ENCODE data around the gene ZNF331.
A peak's percentile ranks its signal among the peaks of the same experiment; 100 is the strongest.
"Not testable (repeated sequence)": the region's sequence is repeated elsewhere in the genome, so short reads cannot be mapped to it uniquely, and the experiment has no call there.

ZNF331 gene

DNA sequence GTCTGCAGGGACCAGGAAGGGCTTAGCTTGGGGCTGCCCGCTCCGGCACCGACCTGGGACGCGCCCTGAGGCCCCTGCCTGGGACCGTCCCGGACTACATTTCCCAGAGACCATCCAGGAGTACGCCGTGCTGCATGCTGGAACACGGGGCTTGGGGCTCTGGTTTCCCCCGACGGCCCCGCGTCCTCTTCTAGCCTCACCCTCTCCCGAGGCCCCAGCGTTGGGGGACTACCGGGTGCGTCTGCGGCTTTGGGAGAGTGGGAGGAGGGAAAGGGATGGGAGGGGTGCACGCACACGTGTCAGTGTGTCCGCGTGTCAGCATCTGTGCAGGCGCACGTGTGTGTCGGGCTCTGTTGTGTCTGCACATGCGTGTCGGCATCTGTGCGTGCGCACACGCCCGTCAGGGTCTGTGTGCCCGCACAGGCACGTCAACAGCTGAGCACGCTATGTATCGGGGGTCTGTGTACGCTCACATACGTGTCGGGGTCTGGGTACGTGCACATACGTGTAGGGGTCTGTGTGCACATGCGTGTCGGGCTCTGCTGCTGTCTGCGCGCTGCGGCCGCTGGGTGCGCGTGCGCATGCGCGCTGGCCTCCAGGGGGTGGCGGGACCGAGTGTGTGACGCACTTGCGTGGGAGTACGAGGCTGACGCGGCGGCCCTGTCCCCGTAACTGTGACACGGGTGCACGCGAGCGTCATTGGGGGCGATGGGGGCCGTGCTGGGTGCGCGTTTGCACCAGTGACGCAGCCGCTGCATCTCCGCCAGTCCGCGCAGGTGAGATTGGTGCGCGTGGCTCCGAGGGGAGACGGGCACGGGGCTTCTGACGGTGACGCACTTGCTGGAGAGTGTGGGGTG, at the start of gene ZNF331:
ZNF331 (plus strand) TSS at position 625 of the 857 bp plus-strand sequence. CDS start 31,232 bp downstream, outside the sequence.
- DNase-seq (ENCODE audit: low read depth in 2 of 2), result peak; percentile 69 to 84

GRCh38 chr19:53492153-53492552, 45.8 kb upstream of the ZNF331 start:
- DNase-seq (ENCODE audit: low read depth in 2 of 2), result no peak

GRCh38 chr19:53497311-53498023, 40.5 kb upstream of the ZNF331 start:
- DNase-seq (ENCODE audit: low read depth in 2 of 2), result not testable (repeated sequence)

DNA sequence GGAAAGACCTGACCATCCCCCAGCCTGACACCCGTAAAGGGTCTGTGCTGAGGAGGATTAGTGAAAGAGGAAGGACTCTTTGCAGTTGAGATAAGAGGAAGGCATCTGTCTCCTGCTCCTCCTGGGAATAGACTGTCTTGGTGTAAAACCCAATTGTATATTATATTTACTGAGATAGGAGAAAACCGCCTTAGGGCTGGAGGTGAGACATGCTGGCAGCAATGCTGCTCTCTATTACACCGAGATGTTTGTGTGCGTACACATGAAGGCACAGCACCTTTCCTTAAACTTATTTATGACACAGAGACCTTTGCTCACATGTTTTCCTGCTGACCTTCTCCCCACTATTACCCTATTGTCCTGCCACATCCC, 39.9 kb upstream of the ZNF331 start:
- DNase-seq (ENCODE audit: low read depth in 2 of 2), result not testable (repeated sequence)

DNA sequence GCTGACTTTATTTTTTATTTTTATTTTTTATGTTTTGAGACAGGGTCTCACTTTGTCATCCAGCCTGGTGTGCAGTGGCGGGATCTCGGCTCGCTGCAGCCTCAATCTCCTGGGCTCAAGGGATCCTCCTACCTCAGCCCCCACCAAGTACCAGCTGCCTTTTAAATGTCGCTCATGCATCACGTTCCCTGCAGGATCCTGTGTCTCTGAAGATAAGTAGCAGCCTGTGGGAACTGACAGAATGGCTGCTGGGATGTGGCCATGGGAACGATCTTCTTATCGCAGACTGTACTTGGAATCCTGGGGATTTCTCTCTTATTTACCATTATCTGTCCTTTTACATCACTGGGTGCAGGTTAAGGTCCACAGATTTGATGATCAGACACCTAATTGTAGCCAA, 34.8 kb upstream of the ZNF331 start:
- not testable (repeated sequence) for DNase-seq (ENCODE audit: low read depth in 2 of 2)

- not testable (repeated sequence) for DNase-seq (ENCODE audit: low read depth in 2 of 2)
These were observed 34.1 kb upstream of the ZNF331 start for GRCh38 chr19:53503671-53504364.

DNA sequence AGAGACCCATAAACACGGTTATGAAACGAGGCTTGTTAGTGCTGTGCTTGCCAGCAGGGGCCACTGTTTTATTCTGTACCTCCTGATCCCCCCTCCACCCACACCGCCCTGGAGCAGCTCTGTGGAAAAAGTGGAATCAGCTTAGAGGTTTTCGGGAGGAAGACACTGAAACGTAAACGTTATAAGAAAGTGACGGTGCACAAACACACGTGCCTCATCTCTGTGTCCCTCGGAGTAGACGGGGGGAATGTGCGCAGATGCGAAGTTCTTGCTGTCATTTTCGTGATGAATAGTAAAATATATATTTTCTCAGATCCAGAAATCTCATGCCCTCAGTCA, 33.6 kb upstream of the ZNF331 start:
- DNase-seq (ENCODE audit: low read depth in 2 of 2), result not testable (repeated sequence)

DNA sequence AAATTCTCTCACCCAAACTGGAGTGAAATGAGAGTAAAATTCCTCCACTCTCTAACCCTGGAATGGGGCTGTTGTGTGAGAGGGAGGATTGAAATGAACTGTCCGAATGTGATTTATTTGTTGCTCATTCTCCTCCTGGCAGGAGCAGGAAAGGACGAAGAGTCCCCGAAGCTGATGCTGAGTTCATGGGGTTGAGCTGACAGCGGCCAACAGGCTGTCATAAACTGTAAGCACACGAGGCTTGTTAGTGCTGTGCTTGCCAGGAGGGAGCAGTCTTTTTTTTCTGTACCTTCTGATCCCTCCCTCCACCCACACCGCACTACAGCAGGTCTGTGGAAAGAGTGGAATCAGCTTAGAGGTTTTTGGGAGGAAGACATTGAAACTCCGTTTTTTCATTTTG, 33.1 kb upstream of the ZNF331 start:
- DNase-seq (ENCODE audit: low read depth in 2 of 2), result no peak

DNA sequence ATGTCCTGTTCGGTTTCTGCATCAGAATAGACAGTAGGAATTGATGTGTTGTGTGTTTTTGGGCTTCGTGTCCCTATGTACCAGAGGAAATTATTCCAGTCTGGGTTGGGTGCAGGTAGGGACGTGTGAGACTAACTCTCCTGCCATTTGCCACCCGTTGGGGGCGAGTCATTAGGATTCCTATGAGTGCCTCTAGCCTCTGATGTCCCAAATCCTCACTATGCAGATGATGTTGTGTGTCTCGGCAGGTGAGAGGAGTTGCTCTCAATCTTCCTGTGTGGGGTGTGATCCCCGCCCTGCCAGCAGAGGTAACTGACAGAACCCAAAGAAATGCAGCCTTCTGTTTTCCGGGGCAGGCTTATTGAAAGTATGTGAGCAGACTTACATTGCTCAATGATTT, 31.2 kb upstream of the ZNF331 start:
- no peak for DNase-seq (ENCODE audit: low read depth in 2 of 2)

DNA sequence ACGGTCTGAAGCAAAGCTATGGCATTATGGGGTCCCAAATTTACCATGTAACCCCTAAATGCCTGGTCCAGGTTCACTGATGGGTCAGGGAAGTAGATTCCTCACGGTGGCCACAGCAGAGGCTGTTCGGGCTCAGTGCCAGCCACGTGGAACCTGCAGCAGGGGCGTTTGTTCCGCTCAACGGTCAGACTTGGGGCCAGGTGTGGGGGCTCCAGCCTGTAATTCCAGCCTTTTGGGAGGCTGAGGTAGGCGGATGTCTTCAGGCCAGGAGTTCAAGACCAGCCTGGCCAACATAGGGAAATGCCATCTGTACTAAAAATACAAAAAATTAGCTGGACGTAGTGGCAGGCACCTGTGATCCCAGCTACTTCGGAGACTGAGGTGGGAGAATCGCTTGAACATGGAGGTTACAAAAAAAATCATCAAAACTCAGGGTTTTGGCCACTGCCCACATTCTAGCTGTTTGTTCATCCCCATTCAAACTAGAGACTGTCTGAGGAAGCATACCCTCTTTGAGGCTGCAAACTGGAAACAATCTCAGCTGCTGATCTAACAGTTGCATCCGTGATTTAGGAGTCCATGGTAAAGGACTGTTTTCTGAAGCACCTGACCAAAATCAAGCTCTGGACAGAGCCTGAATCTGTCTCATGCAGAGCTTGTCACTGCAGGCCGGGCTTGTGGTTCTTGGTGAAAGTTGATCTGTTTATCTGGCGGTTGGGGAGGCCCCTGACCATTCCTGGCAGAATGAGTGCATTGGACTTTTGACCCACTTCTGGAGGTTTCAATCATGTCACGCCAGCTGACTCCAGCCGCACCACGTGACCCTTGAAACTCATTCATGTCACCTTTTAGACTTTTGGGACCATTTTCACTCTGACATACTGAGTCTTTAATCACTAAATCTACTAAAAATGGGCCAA, 30.2 kb upstream of the ZNF331 start:
- no peak for DNase-seq (ENCODE audit: low read depth in 2 of 2)

DNA sequence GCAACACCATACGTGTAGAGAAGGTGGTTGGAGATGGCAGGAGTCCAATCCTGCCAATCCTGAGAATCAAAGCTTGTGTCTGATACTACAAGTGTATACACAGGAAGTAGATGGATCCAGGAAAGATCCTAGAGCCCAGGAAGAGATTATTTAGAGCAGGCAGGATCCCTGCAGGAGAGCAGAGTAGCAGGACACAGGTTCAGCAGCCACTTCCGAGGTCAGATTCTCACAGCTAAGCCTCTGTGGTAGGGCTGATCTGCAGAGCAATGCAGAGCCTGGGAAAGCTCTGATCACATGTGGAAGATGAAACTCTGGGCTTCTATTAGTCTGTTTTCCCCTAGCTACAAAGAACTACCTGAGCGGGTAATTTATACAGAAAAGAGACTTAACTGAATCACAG, 28.5 kb upstream of the ZNF331 start:
- no peak for DNase-seq (ENCODE audit: low read depth in 2 of 2)

DNA sequence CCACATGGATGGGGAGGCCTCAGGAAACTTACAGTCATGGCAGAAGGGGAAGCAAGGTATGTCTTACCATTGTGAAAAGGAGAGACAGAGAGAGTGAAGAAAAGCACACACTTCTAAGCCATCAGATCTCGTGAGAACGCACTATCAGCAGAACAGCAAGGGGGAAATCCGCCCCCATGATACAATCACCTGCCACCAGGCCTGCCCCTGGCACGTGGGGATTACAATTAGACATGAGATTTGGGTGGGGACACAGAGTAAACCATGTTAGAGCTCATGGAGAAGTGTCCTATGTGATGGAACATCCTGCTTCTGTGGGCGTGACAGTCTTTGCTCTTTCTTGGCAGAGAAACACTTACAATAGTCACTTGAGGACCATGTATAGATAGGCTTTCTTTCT, 28.1 kb upstream of the ZNF331 start:
- DNase-seq (ENCODE audit: low read depth in 2 of 2), result no peak

DNA sequence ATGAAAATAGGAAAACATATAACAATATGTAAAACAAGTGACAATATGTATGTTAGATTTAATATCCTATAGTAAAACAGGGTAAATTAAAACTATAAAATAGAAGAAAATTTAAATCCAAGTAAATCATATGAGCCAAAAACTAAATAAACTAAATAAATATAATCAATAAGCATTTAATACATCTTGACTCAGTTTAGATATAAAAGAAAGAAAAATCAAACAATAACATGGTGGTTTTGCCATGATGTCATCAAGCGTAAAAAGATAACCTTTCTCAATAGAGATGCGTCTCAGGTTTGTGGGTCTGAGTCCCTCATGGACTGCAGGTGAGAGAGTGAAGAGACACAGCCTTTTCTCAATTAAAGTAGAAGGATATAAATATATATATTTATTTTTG, 26.6 kb upstream of the ZNF331 start:
- DNase-seq (ENCODE audit: low read depth in 2 of 2), result no peak

- peak in 1 of 2 experiments; percentile 30 for DNase-seq (ENCODE audit: low read depth in 2 of 2)
These were observed 26.0 kb upstream of the ZNF331 start for GRCh38 chr19:53511933-53512374.

- not testable (repeated sequence) for DNase-seq (ENCODE audit: low read depth in 2 of 2)
These were observed 22.9 kb upstream of the ZNF331 start for GRCh38 chr19:53515047-53515446.

GRCh38 chr19:53517114-53517741, 20.7 kb upstream of the ZNF331 start:
- no peak for DNase-seq (ENCODE audit: low read depth in 2 of 2)

- no peak for DNase-seq (ENCODE audit: low read depth in 2 of 2)
These were observed 19.8 kb upstream of the ZNF331 start for GRCh38 chr19:53518121-53518520.

DNA sequence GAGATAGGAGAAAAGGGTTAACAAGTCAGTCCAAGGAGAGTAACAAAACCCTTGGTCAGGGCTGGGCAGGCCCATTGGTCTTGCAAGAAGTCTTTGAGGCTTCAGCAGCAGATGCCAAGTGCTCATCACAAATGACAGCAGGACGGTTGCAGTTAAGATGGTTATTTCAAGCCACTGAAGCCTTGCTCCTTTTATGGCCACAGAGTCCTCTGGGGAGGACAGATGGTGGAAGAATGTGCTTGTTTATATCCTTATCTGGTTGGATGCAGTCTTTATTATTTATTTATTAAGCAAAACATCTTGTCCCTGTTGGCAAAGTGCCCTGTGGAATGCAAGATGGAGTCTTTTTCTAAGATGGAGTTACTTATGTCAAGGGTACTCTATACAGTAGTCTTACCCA, 19.2 kb upstream of the ZNF331 start:
- no peak for DNase-seq (ENCODE audit: low read depth in 2 of 2)

GRCh38 chr19:53519446-53519845, 18.5 kb upstream of the ZNF331 start:
- no peak for DNase-seq (ENCODE audit: low read depth in 2 of 2)

DNA sequence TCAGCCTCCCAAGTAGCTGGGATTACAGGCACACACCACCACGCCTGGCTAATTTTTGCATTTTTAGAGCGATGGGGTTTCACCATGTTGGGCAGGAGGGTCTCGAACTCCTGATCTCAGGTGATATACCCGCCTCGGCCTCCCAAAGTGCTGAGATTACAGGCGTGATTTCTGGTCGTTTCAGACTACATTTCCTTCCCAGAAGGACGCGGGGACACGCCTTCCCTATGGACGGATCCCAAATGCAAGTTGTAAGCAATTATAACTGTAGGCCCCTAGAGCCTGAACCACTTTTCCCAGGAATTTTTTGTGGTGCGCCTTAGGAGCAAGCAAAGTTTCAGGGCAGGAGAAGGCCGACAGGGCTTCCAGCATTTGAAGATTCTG, 17.8 kb upstream of the ZNF331 start:
- DNase-seq (ENCODE audit: low read depth in 2 of 2), result no peak

Data from stimulated activated CD4-positive, alpha-beta T cell treated with anti-CD3 and anti-CD28 coated beads, Interleukin-12 subunit alpha, Interleukin-12 subunit beta, amount 100 ng/mL, for 24 hours (primary cell).